ENCODE results near the gene NHP2. TPM values are rescaled to one million over a fixed set of nuclear protein-coding genes. Genes with fewer than 3 reads are reported as not detected.

NHP2 gene
- total and polyA plus RNA-seq, 9 of the 15 experiments (the other 6 are each of a cell fraction or from before 2014, with no cell fraction given) = 52.8 to 622 (median 144) TPM

DNA sequence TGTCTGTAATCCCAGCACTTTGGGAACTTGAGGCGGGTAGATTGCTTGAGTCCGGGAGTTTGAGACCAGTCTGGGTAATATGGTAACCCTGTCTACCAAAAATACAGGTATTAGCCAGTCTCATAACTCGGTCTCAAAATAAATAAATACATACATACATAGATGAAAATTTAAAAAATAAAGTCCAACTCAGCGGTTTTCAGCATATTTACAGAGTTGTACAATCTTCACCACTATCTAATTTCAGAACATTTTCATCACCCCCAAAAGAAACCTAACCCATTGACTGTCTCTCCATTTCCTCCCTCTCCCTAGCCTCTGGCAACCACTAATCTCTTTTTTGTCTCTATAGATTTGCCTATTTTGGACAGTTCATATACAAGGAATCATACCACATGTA lies 12.1 kb downstream of the NHP2 start:
- peaks cover 9% of the 10 kb centered on the region for H3K79me2 ChIP-seq (ENCODE audit: control insufficient read depth, insufficient read depth, low read length)
- CTCF ChIA-PET (ENCODE audit: low intra/inter-chr PET ratio) = no interaction called here
- no peaks in the 10 kb centered on the region for H3K9me3 ChIP-seq (replicated peaks; ENCODE audit: control insufficient read depth, insufficient read depth, low read depth, low read length)
- no peaks in the 10 kb centered on the region for H3K27me3 ChIP-seq (ENCODE audit: control insufficient read depth in 2 of 2, insufficient read depth in 2 of 2, low read length in 2 of 2)
- FAIRE-seq (no peak), DNase-seq (ENCODE audit: extremely low read depth in 1 of 4, low spot score in 3 of 4) (no peak), ATAC-seq (no peak)
- BruUV-seq (replicated peaks) = no TSS peak
- H3K4me2 ChIP-seq (ENCODE audit: insufficient read depth, low read length) = no peak overlapping the region
- no peak overlapping the region for H2AFZ ChIP-seq (ENCODE audit: low read depth, low read length)
- TF ChIP-seq, protein P1, sequence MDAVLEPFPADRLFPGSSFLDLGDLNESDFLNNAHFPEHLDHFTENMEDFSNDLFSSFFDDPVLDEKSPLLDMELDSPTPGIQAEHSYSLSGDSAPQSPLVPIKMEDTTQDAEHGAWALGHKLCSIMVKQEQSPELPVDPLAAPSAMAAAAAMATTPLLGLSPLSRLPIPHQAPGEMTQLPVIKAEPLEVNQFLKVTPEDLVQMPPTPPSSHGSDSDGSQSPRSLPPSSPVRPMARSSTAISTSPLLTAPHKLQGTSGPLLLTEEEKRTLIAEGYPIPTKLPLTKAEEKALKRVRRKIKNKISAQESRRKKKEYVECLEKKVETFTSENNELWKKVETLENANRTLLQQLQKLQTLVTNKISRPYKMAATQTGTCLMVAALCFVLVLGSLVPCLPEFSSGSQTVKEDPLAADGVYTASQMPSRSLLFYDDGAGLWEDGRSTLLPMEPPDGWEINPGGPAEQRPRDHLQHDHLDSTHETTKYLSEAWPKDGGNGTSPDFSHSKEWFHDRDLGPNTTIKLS (IDR thresholded peaks at IDR 0.05; ENCODE audit: borderline replicate concordance, low read depth) = no peak
- TF ChIP-seq ZNF316 (IDR thresholded peaks at IDR 0.05) (peak; percentile 79), ELF4 (CRISPR knock-in tag; IDR thresholded peaks at IDR 0.05) (no peak), RBBP5 (IDR thresholded peaks at IDR 0.05; ENCODE audit: borderline replicate concordance, insufficient read depth, low read length, poor library complexity, severe bottlenecking) (no peak), C11orf30 (IDR thresholded peaks at IDR 0.05; ENCODE audit: low read depth) (peak; percentile 51; the same call in 1 of the 2 replicates), RBM15 (IDR thresholded peaks at IDR 0.05; ENCODE audit: insufficient read depth, low read length) (no peak)
- TF ChIP-seq, protein P2, sequence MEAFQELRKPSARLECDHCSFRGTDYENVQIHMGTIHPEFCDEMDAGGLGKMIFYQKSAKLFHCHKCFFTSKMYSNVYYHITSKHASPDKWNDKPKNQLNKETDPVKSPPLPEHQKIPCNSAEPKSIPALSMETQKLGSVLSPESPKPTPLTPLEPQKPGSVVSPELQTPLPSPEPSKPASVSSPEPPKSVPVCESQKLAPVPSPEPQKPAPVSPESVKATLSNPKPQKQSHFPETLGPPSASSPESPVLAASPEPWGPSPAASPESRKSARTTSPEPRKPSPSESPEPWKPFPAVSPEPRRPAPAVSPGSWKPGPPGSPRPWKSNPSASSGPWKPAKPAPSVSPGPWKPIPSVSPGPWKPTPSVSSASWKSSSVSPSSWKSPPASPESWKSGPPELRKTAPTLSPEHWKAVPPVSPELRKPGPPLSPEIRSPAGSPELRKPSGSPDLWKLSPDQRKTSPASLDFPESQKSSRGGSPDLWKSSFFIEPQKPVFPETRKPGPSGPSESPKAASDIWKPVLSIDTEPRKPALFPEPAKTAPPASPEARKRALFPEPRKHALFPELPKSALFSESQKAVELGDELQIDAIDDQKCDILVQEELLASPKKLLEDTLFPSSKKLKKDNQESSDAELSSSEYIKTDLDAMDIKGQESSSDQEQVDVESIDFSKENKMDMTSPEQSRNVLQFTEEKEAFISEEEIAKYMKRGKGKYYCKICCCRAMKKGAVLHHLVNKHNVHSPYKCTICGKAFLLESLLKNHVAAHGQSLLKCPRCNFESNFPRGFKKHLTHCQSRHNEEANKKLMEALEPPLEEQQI (IDR thresholded peaks at IDR 0.05) = no peak
- H3K4me1 ChIP-seq (replicated peaks in 1 of 2; ENCODE audit: control insufficient read depth in 2 of 2, insufficient read depth in 2 of 2, low read length in 2 of 2) = peaks cover 0 to 11% of the 10 kb centered on the region in 2 experiments; a peak in 3 of 5 replicates
- POLR2A ChIA-PET = interaction anchor here (0.8 to 3.2 kb wide), 2 partner anchors 9 to 11 kb away, joined by 3 to 20 read pairs; no protein-coding TSS in a partner anchor
- no peak overlapping the region for H3K27ac ChIP-seq (ENCODE audit: extremely low read depth, low read depth, low read length)
- H3K9me1 ChIP-seq (ENCODE audit: control insufficient read depth, insufficient read depth, low read length) = no peaks in the 10 kb centered on the region
- H3K4me3 ChIP-seq = no peak overlapping the region
- H3K36me3 ChIP-seq (ENCODE audit: control insufficient read depth, insufficient read depth, low read length) = peaks cover 90% of the 10 kb centered on the region
- H4K20me1 ChIP-seq (replicated peaks; ENCODE audit: control insufficient read depth, insufficient read depth, low read length) = 0 out of 2 replicates have a peak, but pooled peaks cover 8% of the 10 kb centered on the region
- intact Hi-C loops (cut with micrococcal nuclease) (no loop called here), in situ Hi-C loops (cut with MboI) (no loop called here)
- H3K9ac ChIP-seq (ENCODE audit: insufficient read depth in 1 of 2, low read depth in 2 of 2, low read length in 2 of 2) = no peak overlapping the region; a peak in 1 of 4 replicates
- 92% methylated on average over 4 of the region's 4 CpGs for WGBS (ENCODE audit: insufficient coverage, low coverage, missing lambda C conversion rate)

Measured in K562 (cell line).